Breast epithelium (tissue), 3 donors: ENCODE results near the gene C19orf85.

Experiments used
- CTCF ChIP-seq, 3 donors: fragments of 450-650 bp; IDR thresholded peaks; one replicate each; pipeline ENCODE4 v1.5.1; 2016 to 2017; ENCODE audit warnings: antibody characterized with exemption in 3 of 3, mild to moderate bottlenecking in 3 of 3, moderate library complexity in 3 of 3
- POLR2A ChIP-seq: fragments of 450-650 bp; IDR thresholded peaks from one replicate; pipeline ENCODE4 v1.6.1; 2016; ENCODE audit warnings: antibody characterized with exemption, mild to moderate bottlenecking, moderate library complexity
- POLR2AphosphoS5 ChIP-seq, 3 donors: sonication (generic); formaldehyde crosslinking; IDR thresholded peaks; one replicate each; pipeline ENCODE4 v1.6.1; 2017; ENCODE audit warnings: antibody characterized with exemption in 3 of 3

DNA sequence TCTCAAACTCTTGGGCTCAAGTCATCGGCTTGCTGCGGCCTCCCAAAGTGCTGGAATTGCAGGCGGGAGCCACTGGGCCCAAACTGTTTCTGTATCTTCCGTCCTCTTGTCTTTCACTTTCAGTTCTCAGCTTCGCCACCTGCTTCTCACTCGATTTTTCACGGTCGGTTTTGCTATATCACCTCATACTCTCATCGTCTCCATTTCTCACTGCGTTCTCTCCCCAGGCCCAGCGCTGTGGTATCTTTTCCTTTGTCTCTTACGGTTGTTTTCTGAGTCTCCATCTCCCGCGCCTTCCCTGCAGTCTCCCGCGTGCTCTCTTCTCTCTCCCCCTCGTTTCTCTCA, 38.6 kb upstream of the C19orf85 start:
- no peak for TF ChIP-seq CTCF (IDR thresholded peaks at IDR 0.05)
- TF ChIP-seq POLR2AphosphoS5 (IDR thresholded peaks at IDR 0.05), result no peak
- TF ChIP-seq POLR2A, result no peak
